Measurements from ENCODE around the gene CD80. TPM values are rescaled to one million over a fixed set of nuclear protein-coding genes. Genes with fewer than 3 reads are reported as not detected.

Gene CD80
- total and polyA plus RNA-seq, 10 of the 15 experiments (the other 5 are each of a cell fraction or from before 2014, with no cell fraction given): 41.4 to 137 (median 58.1) TPM

DNA sequence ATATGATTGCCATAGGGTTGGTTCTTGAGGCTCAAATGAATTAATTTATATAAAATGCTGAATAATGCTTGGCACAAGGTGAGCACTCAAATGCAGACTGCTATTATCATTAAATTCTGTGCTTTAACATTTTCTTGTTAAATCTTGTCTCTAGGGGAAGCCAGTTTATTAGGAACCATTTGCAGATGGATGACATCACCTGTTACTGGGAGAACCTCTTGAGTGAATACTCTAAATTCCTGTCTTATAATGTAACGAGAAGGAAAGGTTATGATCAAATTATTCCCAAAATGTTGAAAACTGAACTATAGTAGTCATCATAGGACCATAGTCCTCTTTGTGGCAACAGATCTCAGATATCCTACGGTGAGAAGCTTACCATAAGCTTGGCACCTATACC lies 67.3 kb downstream of the CD80 start (continued):
- TF ChIP-seq, protein P1, sequence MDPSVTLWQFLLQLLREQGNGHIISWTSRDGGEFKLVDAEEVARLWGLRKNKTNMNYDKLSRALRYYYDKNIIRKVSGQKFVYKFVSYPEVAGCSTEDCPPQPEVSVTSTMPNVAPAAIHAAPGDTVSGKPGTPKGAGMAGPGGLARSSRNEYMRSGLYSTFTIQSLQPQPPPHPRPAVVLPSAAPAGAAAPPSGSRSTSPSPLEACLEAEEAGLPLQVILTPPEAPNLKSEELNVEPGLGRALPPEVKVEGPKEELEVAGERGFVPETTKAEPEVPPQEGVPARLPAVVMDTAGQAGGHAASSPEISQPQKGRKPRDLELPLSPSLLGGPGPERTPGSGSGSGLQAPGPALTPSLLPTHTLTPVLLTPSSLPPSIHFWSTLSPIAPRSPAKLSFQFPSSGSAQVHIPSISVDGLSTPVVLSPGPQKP (IDR thresholded peaks at IDR 0.05; ENCODE audit: low read depth, low read length): no peak
- TF ChIP-seq, protein P2, sequence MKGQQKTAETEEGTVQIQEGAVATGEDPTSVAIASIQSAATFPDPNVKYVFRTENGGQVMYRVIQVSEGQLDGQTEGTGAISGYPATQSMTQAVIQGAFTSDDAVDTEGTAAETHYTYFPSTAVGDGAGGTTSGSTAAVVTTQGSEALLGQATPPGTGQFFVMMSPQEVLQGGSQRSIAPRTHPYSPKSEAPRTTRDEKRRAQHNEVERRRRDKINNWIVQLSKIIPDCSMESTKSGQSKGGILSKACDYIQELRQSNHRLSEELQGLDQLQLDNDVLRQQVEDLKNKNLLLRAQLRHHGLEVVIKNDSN (IDR thresholded peaks at IDR 0.05; ENCODE audit: borderline replicate concordance, extremely low read length, insufficient read depth, low read depth, low read length): no peak
- TF ChIP-seq, protein P3, sequence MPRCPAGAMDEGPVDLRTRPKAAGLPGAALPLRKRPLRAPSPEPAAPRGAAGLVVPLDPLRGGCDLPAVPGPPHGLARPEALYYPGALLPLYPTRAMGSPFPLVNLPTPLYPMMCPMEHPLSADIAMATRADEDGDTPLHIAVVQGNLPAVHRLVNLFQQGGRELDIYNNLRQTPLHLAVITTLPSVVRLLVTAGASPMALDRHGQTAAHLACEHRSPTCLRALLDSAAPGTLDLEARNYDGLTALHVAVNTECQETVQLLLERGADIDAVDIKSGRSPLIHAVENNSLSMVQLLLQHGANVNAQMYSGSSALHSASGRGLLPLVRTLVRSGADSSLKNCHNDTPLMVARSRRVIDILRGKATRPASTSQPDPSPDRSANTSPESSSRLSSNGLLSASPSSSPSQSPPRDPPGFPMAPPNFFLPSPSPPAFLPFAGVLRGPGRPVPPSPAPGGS (IDR thresholded peaks at IDR 0.05; ENCODE audit: borderline replicate concordance, insufficient read depth, low read depth, low read length, poor library complexity, severe bottlenecking): no peak
- TF ChIP-seq, protein P4, sequence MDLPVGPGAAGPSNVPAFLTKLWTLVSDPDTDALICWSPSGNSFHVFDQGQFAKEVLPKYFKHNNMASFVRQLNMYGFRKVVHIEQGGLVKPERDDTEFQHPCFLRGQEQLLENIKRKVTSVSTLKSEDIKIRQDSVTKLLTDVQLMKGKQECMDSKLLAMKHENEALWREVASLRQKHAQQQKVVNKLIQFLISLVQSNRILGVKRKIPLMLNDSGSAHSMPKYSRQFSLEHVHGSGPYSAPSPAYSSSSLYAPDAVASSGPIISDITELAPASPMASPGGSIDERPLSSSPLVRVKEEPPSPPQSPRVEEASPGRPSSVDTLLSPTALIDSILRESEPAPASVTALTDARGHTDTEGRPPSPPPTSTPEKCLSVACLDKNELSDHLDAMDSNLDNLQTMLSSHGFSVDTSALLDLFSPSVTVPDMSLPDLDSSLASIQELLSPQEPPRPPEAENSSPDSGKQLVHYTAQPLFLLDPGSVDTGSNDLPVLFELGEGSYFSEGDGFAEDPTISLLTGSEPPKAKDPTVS (IDR thresholded peaks at IDR 0.05; ENCODE audit: low read depth, low read length): no peak
- TF ChIP-seq, protein P5, sequence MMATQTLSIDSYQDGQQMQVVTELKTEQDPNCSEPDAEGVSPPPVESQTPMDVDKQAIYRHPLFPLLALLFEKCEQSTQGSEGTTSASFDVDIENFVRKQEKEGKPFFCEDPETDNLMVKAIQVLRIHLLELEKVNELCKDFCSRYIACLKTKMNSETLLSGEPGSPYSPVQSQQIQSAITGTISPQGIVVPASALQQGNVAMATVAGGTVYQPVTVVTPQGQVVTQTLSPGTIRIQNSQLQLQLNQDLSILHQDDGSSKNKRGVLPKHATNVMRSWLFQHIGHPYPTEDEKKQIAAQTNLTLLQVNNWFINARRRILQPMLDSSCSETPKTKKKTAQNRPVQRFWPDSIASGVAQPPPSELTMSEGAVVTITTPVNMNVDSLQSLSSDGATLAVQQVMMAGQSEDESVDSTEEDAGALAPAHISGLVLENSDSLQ (IDR thresholded peaks at IDR 0.05): no peak
- TF ChIP-seq FOXM1 (IDR thresholded peaks at IDR 0.05; ENCODE audit: low read depth, low read length): no peak
- TF ChIP-seq TCF7 (IDR thresholded peaks at IDR 0.05; ENCODE audit: borderline replicate concordance): no peak
- TF ChIP-seq MEF2B (IDR thresholded peaks at IDR 0.05; ENCODE audit: partially characterized antibody, poor library complexity, severe bottlenecking): no peak
